Natural killer cell treated with Interleukin-12 subunit alpha and Interleukin-12 subunit beta and Interleukin-15 and Interleukin-18, amount 100 ng/mL, for 72 hours (primary cell): ENCODE data around the gene GPR171. TPM values are rescaled to one million over a fixed set of nuclear protein-coding genes. Genes with fewer than 3 reads are reported as not detected.

ENCODE experiments used
- ATAC-seq, 2 donors: fragments of 150-1000 bp; cut with Tn5 transposase in 1 of 2; sonication (Bioruptor Pico), chemical (Tn5 transposase) in 1 of 2; 2 replicates each; pipeline ENCODE4 v1.10.0; 2021
- DNase-seq: peaks from one replicate; pipeline ENCODE4 v3.0.0; 2022; ENCODE audit warnings: low spot score
- H3K27ac Mint-ChIP-seq, 2 donors: 1 replicate in 1 of 2; 2 replicates in 1 of 2; pipeline ENCODE4 v1.8.0; 2022; ENCODE audit warnings: mixed read lengths in 2 of 2, mild to moderate bottlenecking in 1 of 2, moderate library complexity in 1 of 2
- H3K27me3 Mint-ChIP-seq, 2 donors: 1 replicate in 1 of 2; 2 replicates in 1 of 2; pipeline ENCODE4 v1.8.0; 2022; ENCODE audit warnings: mixed read lengths in 2 of 2
- H3K36me3 Mint-ChIP-seq: one replicate; pipeline ENCODE4 v1.8.0; 2022; ENCODE audit warnings: mixed read lengths
- H3K4me1 Mint-ChIP-seq, 2 donors: 1 replicate in 1 of 2; 2 replicates in 1 of 2; pipeline ENCODE4 v1.8.0; 2022; ENCODE audit warnings: low read depth in 2 of 2, mixed read lengths in 2 of 2, mild to moderate bottlenecking in 1 of 2
- H3K4me3 Mint-ChIP-seq: one replicate; pipeline ENCODE4 v1.8.0; 2022; ENCODE audit warnings: mixed read lengths
- H3K9me3 Mint-ChIP-seq: 2 replicates; pipeline ENCODE4 v1.8.0; 2022; ENCODE audit warnings: mixed read lengths
- total RNA-seq, 2 donors: library from RNA; stranded (reverse); gene quantifications; one replicate each; pipeline ENCODE4 v1.2.3, GENCODE V29; 2022

GPR171 gene
- total RNA-seq, 2 donors from 2014 or later, result 21.3 to 66.1 TPM

DNA sequence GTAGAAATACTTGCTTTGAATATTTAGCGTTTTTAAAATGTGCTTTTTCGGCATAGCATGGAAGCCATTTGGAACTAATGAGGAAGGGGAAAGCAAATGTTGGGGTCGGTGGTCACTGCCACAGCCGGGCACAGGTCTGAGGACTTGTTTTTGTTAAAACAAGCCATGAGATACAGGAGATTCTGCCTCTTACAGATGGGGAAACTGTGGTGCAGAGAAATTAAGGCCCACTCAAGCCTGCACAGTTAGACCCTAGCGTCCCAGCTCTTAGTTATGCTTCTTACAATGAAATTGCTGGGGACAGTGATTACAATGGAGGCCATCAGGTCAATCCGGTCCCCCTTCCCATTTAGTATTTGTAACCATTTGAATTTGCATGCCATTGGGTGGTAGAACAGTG is 2.5 kb upstream of the GPR171 start:
- peaks cover 58 to 73% of the 10 kb centered on the region in 2 donors for H3K4me1 Mint-ChIP-seq
- H3K9me3 Mint-ChIP-seq, result no peaks in the 10 kb centered on the region
- ATAC-seq (no peak), DNase-seq (no peak)
- peaks cover 14% of the 10 kb centered on the region for H3K36me3 Mint-ChIP-seq
- H3K27ac Mint-ChIP-seq, result peak overlapping the region; percentile 96
- H3K27me3 Mint-ChIP-seq, result no peaks in the 10 kb centered on the region
- peak overlapping the region; percentile 79 for H3K4me3 Mint-ChIP-seq

DNA sequence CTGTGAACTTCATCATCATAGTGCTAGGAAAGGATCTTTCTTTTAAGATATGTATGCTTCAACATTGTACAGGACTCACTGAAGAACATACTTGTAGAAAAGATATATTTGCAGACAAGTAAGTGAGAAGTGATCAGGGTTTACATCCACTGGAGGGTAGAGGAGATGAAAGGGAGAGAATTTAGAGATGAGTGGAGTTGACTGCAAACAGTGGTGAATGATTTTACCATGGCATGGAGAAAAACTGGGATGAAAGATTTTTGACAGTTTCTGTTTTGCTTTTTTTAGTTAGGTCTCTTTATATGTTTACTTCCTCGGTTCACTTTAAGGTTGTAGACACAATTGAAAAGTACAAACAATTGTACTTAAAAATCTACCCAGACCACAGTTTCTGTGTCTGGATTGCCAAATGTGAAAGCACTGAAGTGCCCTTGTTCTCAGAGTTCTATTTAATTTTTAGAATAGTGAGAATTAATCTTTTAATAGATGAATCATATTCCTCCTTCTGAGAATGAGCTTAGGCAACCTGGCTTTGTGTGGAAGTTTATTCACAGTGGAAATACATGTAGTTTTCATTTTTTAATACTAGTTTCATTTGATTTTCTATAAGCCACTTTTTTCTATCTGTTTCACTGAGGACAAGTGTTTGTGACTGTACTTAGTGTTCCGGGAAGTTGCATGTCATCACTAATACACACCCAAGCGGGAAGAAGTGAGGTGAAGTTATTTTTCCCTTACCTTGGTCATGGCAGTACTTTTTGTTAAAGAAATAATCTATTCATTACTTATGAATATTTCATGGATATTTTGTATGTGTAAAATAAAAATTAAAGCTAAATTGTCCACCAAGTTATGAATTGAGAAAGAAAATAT is 1.8 kb upstream of the GPR171 start:
- Mint-ChIP-seq H3K27ac (peak overlapping the region; percentile 96), H3K4me1 (peaks cover 58 to 74% of the 10 kb centered on the region in 2 donors), H3K27me3 (no peaks in the 10 kb centered on the region), H3K36me3 (peaks cover 16% of the 10 kb centered on the region), H3K9me3 (no peaks in the 10 kb centered on the region), H3K4me3 (peak overlapping the region; percentile 79)
- ATAC-seq, result peak; percentile 25 to 39
- no peak for DNase-seq

DNA sequence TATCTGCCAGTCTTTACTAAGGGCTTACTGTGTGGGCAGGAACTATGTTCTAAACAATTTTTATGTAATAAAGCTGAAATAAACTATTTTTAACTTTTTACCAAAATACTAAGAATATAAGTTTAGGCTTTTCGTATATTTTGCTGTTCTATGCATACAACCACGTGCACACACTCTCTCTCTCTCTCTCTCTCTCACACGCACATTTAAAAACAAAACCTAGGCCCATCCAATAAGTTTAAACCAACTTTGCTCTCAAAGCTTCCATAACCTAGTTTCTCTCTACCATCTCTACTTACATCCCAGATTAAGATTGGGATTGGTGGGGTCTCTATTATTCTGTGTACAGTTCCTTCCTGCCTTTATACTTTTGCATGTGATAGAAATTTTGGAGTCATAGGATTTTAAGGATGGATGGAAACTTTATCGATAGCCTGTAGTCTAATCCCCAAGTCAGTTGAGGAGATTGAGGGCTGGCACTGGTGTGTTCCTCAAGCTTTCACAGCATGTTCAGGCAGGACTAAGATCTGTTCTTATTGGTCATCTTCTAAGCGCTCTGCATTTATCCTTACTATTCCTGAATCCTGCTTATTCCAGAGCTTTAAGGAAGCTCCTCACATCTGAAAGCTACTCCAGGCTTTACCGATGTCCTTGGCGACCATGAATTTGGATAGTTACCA is 1.8 kb downstream of the GPR171 start:
- H3K9me3 Mint-ChIP-seq, result no peaks in the 10 kb centered on the region
- H3K27me3 Mint-ChIP-seq, result no peaks in the 10 kb centered on the region
- peaks cover 30% of the 10 kb centered on the region for H3K36me3 Mint-ChIP-seq
- no peak for ATAC-seq
- DNase-seq, result no peak
- H3K4me3 Mint-ChIP-seq, result peak overlapping the region; percentile 90
- H3K4me1 Mint-ChIP-seq, result peaks cover 50 to 61% of the 10 kb centered on the region in 2 donors
- peak overlapping the region; percentile 96 for H3K27ac Mint-ChIP-seq

DNA sequence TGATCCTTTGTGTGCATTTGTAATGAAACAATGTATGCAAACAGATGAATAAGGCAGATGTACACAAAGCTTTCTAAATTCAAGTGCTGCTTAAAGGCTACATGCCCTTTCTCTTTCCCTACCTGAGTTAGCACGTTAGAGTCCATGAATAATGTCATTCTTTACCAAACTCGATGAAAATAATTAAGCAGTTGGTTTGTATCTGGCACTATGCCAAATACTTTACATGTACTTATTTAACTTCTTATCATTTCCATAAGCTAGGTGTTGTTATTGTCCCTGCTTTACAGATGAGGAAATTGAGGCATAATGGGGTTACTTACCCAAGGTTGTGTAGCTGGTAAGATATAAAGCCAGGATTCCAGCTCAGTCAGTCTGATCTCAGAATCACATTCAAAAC is 2.4 kb downstream of the GPR171 start:
- H3K36me3 Mint-ChIP-seq, result peaks cover 30% of the 10 kb centered on the region
- ATAC-seq, result no peak

DNA sequence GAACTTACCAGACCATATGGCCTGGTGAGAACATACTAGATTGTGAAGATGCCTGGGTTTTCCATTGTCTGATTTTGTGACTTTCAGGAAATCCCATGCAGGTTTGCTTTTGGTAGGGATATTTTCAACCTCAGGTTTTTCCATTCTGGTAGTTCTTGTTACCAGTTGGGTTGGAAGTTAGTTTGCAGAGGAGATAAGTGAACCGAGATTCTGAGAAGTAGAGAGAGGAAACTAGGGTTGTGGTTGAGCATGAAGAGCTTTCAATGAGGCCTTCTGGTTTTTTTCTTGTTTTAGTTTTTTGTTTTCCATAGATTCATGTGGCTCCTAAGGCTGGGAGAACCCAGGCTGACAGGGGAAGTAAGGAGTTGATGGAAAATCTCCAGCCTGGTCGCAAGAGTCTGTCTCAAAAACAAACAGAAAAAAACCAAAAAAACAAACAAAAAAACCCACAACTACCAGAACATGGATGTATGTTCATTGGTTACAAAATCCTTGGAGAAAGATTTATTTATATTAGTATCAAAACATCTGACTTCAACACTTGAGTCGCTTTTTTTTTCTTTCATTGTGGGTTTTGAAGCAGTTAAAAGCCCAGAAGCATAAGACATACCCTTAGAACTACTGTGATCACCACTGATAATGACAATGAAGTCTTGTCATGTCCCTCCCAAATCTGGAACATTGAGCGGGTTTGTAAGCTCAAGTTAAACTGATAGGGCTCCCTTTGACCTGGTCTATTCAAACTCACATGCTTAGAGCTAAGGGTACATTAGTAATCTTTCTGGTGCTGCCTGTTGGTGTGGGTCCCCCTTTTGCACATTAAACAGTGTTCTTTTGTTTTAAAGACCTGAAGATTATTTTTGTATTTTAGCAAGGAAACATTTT is 3.2 kb downstream of the GPR171 start:
- peaks cover 42 to 47% of the 10 kb centered on the region in 2 donors for H3K4me1 Mint-ChIP-seq
- H3K27ac Mint-ChIP-seq, result peak overlapping the region; percentile 96
- peak overlapping the region; percentile 90 for H3K4me3 Mint-ChIP-seq
- ATAC-seq (peak in 1 of 2 donors; percentile 22), DNase-seq (no peak)
- H3K27me3 Mint-ChIP-seq, result no peaks in the 10 kb centered on the region
- no peaks in the 10 kb centered on the region for H3K9me3 Mint-ChIP-seq
- peaks cover 30% of the 10 kb centered on the region for H3K36me3 Mint-ChIP-seq

More for the DNA sequence above, 2.4 kb downstream of the GPR171 start:
- Mint-ChIP-seq H3K27me3 (no peaks in the 10 kb centered on the region), H3K9me3 (no peaks in the 10 kb centered on the region), H3K4me1 (peaks cover 45 to 55% of the 10 kb centered on the region in 2 donors), H3K27ac (peak overlapping the region; percentile 96), H3K4me3 (peak overlapping the region; percentile 90)
- DNase-seq, result no peak

DNA sequence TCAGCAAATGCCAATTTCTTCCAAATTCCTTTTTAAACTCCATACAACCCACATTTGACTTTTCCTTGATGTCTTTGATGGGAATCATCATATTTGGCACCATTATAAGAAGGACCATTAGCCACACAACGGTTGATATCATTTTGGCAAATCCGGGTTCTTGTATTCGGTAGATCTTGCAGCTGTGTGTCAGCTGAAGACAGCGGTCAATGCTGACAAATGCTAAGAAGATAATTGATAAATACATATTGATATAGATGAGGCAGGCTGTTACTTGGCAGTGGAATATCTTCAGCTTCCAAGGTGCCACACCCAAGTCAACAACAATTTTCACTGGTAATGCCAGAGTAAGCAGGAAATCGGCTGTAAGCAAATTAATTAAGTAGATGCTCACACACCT is 4.2 kb downstream of the GPR171 start:
- DNase-seq, result no peak
- peak overlapping the region; percentile 90 for H3K4me3 Mint-ChIP-seq
- H3K27ac Mint-ChIP-seq, result peak overlapping the region; percentile 96
- ATAC-seq, result no peak
- peaks cover 30% of the 10 kb centered on the region for H3K36me3 Mint-ChIP-seq
- H3K27me3 Mint-ChIP-seq, result no peaks in the 10 kb centered on the region
- H3K9me3 Mint-ChIP-seq, result no peaks in the 10 kb centered on the region
- peaks cover 36 to 43% of the 10 kb centered on the region in 2 donors for H3K4me1 Mint-ChIP-seq

DNA sequence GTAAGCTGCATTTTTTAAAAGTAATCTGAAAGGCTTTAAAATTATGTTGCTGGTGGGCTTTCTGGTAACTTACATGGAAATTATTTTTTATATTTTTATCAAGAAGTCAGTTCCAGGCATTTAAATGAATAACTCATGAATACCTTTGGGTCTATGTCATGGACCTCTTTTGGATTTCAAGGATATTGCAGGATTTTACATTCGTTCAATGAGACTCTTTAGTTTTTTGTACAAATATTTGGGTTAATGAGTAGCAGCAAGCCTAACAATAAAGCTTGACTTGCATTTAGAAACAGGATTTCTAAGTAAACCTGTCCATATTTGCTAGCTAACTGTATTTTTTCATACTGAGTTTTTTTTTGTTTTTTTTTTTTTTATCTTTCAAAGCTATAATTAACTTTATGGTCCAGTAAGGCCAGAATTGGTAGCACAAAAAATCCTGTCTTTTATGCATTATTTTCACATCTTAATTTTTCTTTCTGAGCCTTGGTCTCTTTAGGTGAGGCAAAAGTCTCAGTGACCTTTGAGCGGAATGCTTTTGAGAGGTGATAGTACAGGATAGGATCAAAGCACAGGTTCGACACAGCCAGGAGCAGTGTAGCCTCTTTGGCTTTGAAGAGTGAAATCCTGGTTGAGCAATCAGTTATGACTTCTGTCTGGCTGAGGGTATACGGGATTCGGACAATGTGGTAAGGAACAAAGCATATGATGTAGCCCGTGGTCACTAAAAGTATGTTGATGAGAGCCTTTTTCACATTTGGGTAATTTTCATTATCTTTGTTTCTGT is 4.8 kb downstream of the GPR171 start:
- Mint-ChIP-seq H3K27me3 (no peaks in the 10 kb centered on the region), H3K36me3 (peaks cover 33% of the 10 kb centered on the region), H3K27ac (peak overlapping the region in 1 of 2 donors; percentile 96), H3K4me3 (peak overlapping the region; percentile 90), H3K9me3 (no peaks in the 10 kb centered on the region), H3K4me1 (peaks cover 35 to 43% of the 10 kb centered on the region in 2 donors)
- no peak for ATAC-seq
- no peak for DNase-seq

DNA sequence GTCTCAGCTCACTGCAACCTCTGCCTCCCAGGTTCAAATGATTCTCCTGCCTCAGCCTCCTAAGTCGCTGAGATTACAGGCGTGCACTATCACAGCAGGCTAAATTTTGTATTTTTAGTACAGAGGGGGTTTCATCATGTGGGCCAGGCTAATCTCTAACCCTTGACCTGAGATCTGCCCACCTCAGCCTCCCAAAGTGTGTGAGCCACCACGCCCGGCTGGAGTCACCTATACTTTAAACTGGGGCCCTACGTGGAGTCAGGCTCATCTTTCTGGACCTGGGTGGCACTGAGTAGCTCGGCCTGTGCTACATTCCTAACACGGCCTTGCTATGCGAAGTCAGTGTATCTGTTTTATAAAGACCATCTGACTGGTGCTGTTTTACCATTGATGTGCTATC is 5.8 kb downstream of the GPR171 start:
- no peak for DNase-seq
- Mint-ChIP-seq H3K9me3 (no peaks in the 10 kb centered on the region), H3K27ac (no peak overlapping the region), H3K36me3 (peaks cover 32% of the 10 kb centered on the region), H3K4me1 (peaks cover 29 to 47% of the 10 kb centered on the region in 2 donors), H3K27me3 (no peaks in the 10 kb centered on the region), H3K4me3 (no peak overlapping the region)
- no peak for ATAC-seq

DNA sequence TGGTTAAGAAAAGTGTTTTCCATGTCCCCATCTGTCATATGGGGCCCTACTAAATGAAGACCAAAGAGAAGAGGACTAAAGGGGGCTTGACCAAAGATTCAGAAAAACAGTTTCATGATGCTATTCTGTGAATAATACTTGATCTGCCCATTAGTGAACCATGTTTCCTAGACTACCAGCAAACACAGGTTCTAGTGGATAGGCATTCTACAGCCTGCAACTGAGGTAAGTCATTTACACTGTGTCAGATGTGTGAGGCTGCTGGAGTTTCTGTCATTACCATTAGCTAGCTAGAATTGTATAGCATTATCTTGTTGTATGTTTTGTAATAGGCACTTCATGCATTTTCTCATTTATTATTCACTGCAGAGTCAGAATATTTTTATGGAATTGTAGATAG is 6.6 kb downstream of the GPR171 start:
- Mint-ChIP-seq H3K4me3 (no peak overlapping the region), H3K9me3 (no peaks in the 10 kb centered on the region), H3K4me1 (peaks cover 27 to 45% of the 10 kb centered on the region in 2 donors), H3K27ac (peak overlapping the region in 1 of 2 donors; percentile 50), H3K27me3 (no peaks in the 10 kb centered on the region), H3K36me3 (peaks cover 29% of the 10 kb centered on the region)
- ATAC-seq (peak; percentile 39 to 40), DNase-seq (no peak)

DNA sequence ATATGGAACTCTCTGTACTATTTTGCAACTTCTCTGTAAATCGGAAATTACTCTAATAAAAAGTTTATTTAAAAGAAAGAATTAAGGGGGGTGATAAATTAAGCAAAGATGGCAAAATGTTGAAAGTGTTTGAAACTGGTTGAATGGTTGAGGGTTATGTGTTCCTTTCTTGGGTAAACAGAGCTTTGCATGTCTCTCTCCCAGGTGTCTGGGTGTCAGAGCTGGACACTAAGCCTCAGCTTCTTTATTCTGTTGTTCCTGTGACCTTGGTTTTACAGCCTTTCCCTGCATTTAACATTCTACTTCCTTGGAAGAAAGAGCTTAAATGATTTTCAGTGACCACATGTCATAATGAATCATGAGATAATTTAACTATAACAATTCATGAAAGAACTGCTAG is 7.2 kb downstream of the GPR171 start:
- no peaks in the 10 kb centered on the region for H3K27me3 Mint-ChIP-seq
- no peaks in the 10 kb centered on the region for H3K9me3 Mint-ChIP-seq
- peak overlapping the region in 1 of 2 donors; percentile 50 for H3K27ac Mint-ChIP-seq
- H3K4me1 Mint-ChIP-seq, result peaks cover 21 to 45% of the 10 kb centered on the region in 2 donors
- H3K4me3 Mint-ChIP-seq, result no peak overlapping the region
- no peak for ATAC-seq
- peaks cover 23% of the 10 kb centered on the region for H3K36me3 Mint-ChIP-seq
- no peak for DNase-seq

DNA sequence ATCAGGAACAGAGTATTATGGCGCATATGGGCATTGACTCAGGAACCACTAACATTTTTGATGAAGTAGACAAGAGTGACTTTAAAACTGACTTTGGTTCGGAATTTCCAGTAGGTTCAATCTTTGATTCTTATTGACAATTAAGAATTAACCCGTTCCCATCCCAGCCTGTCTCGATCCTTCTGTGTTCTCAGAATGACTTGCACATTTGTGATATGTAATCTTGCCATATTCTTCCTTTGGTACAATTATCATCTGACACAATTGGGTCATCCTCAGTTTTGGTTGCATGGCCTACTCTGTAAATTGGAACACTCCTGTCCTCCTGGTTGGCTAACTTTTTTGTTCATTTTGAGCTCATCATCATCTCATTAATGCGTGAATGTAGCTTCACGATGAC is 10.5 kb downstream of the GPR171 start:
- DNase-seq (no peak), ATAC-seq (no peak)
- H3K36me3 Mint-ChIP-seq, result peaks cover 6% of the 10 kb centered on the region
- H3K27me3 Mint-ChIP-seq, result no peaks in the 10 kb centered on the region
- peak overlapping the region; percentile 24 for H3K4me3 Mint-ChIP-seq
- peak overlapping the region in 1 of 2 donors; percentile 17 for H3K27ac Mint-ChIP-seq
- peaks cover 2 to 33% of the 10 kb centered on the region in 2 donors for H3K4me1 Mint-ChIP-seq
- no peaks in the 10 kb centered on the region for H3K9me3 Mint-ChIP-seq

DNA sequence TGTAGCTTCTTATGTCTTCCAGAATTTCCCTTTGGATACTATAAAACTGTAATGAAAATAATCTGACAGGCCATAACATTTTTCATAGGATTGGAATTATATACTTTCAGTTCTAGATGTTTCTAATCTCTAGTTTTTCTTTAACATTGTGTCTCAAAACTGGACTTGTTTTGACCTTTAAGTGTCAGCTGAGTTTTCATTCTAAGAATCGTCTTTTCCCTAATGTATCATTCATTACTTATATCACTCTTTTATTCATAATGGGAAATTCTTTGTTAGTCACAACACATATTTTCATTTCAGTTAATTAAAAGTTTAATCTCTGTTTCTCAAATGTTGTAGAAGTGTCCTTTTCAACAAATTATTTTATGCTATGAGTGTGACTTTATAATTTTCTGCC is 11.9 kb downstream of the GPR171 start:
- peaks cover 6% of the 10 kb centered on the region for H3K36me3 Mint-ChIP-seq
- ATAC-seq, result no peak
- DNase-seq, result no peak
- H3K4me1 Mint-ChIP-seq, result peaks cover 0 to 43% of the 10 kb centered on the region in 2 donors
- peak overlapping the region; percentile 63 to 89 for H3K27ac Mint-ChIP-seq
- H3K4me3 Mint-ChIP-seq, result peak overlapping the region; percentile 70
- no peaks in the 10 kb centered on the region for H3K27me3 Mint-ChIP-seq
- no peaks in the 10 kb centered on the region for H3K9me3 Mint-ChIP-seq

DNA sequence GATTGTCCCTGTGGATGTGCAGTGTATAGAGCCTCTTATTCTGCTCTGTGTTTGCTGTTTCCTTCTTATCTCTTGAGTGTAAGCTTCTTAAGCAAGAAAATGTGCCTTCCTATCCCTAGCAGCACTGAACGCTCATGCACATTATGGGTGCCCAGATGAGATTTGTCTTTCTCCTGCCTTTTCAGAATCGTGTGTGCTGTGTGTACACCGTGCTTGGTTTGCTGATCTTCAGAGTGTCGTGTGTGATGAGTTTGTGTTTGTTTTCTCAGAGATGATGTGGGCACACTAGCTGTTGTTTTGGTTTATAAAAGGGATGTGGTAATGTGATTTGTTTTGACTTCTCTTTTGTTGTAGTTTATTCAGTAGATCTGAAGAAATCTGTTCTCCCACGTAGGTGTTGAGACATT is 19.7 kb downstream of the GPR171 start:
- DNase-seq (no peak), ATAC-seq (peak in 1 of 2 donors; percentile 36)
- H3K27ac Mint-ChIP-seq, result peak overlapping the region; percentile 30 to 34
- no peaks in the 10 kb centered on the region for H3K36me3 Mint-ChIP-seq
- peak overlapping the region; percentile 68 for H3K4me3 Mint-ChIP-seq
- no peaks in the 10 kb centered on the region for H3K9me3 Mint-ChIP-seq
- no peaks in the 10 kb centered on the region for H3K27me3 Mint-ChIP-seq
- peaks cover 5 to 23% of the 10 kb centered on the region in 2 donors for H3K4me1 Mint-ChIP-seq
